HL-60 (cell line): ENCODE measurements around the gene BBS5.
"Not testable (repeated sequence)": the region's sequence is repeated elsewhere in the genome, so short reads cannot be mapped to it uniquely, and the experiment has no call there.

Source experiments
- DNase-seq, 2 experiments: peaks; one replicate each; pipeline ENCODE4 v3.0.0-alpha.2; 2010 to 2020; ENCODE audit warnings: low read depth in 1 of 2, low spot score in 1 of 2
- H3K27ac ChIP-seq: fragments of 250-450 bp; sonication (Bioruptor Pico); replicated peaks from 2 replicates; pipeline ENCODE4 v1.5.1; 2020; ENCODE audit warnings: mild to moderate bottlenecking, moderate library complexity
- H3K27me3 ChIP-seq: fragments of 250-450 bp; sonication (Bioruptor Pico); 2 replicates; pipeline ENCODE4 v1.5.1; 2021; ENCODE audit warnings: mild to moderate bottlenecking, moderate library complexity; ENCODE audit not compliant: insufficient read depth, poor library complexity, severe bottlenecking
- H3K4me3 ChIP-seq: replicated peaks from 2 replicates; pipeline ENCODE4 v1.5.1; 2011; ENCODE audit warnings: mild to moderate bottlenecking, control low read depth, low read length; ENCODE audit not compliant: insufficient read depth
- CTCF ChIP-seq: IDR thresholded peaks from one replicate; pipeline ENCODE4 v1.5.1; 2011; ENCODE audit warnings: low read length, control low read depth, inconsistent platforms; ENCODE audit not compliant: insufficient read depth
- GABPA ChIP-seq: IDR thresholded peaks from 2 replicates; pipeline ENCODE4 v1.6.1; 2012; ENCODE audit warnings: low read depth
- POLR2AphosphoS5 ChIP-seq: IDR thresholded peaks from 2 replicates; pipeline ENCODE4 v1.6.1; 2012; ENCODE audit warnings: low read depth
- REST ChIP-seq: IDR thresholded peaks from 2 replicates; pipeline ENCODE4 v1.6.1; 2012; ENCODE audit warnings: low read depth; ENCODE audit not compliant: insufficient replicate concordance
- SPI1 ChIP-seq: IDR thresholded peaks from 2 replicates; pipeline ENCODE4 v1.6.1; 2012; ENCODE audit warnings: low read depth, mild to moderate bottlenecking, borderline replicate concordance

Gene BBS5

GRCh38 chr2:169525434-169525833 is 46.1 kb downstream of the BBS5 start:
- no peak for DNase-seq
- H3K27ac ChIP-seq: no peak overlapping the region
- TF ChIP-seq CTCF: no peak
- no peak for TF ChIP-seq GABPA
- no peak for TF ChIP-seq POLR2AphosphoS5
- no peak for TF ChIP-seq SPI1
- TF ChIP-seq REST: no peak
- no peak overlapping the region for H3K4me3 ChIP-seq
- H3K27me3 ChIP-seq: no peaks in the 10 kb centered on the region

DNA sequence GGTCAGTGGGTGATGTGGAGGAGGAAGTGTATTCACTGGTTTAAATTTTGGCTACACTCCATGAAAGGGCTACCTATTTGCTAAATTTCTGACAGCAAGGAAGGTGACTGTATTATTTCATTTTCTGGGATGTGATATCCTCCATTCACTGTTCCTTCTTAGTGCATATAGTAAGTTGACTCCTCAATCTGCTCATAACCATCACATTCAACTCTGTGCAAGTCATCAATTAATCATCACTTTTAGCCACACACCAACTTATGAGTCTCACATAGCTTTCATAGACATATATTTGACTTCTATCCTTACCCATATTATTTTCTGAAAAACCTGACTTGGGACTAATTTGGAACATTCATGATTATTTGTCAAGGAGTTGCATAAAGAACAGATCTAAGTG is 47.2 kb downstream of the BBS5 start:
- Histone ChIP-seq H3K27ac (no peak overlapping the region), H3K27me3 (no peaks in the 10 kb centered on the region), H3K4me3 (no peak overlapping the region)
- no peak for DNase-seq
- no peak for TF ChIP-seq GABPA
- no peak for TF ChIP-seq SPI1
- no peak for TF ChIP-seq REST
- TF ChIP-seq POLR2AphosphoS5: no peak
- no peak for TF ChIP-seq CTCF

GRCh38 chr2:169528271-169528701 is 49.0 kb downstream of the BBS5 start:
- Histone ChIP-seq H3K4me3 (no peak overlapping the region), H3K27ac (no peak overlapping the region), H3K27me3 (no peaks in the 10 kb centered on the region)
- no peak for TF ChIP-seq GABPA
- TF ChIP-seq SPI1: no peak
- TF ChIP-seq POLR2AphosphoS5: no peak
- no peak for TF ChIP-seq REST
- peak; percentile 80 for TF ChIP-seq CTCF
- DNase-seq: peak; percentile 35 to 64

DNA sequence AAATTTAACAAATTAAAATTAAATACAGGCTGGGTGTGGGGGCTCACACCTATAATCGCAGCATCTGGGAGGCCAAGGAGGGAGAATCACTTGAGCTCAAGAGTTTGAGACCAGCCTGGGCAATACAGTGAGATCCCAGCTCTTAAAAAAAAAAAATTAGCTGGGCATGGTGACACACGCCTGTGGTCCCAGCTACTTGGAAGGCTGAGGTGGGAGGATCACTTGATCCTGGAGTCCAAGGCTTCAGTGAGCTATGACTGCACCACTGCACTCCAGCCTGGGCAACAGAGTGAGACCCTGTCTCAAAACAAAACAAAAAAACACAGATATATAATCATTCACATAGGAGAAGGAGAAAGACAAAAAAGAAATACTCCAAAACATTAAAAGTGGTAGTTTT is 60.2 kb downstream of the BBS5 start:
- not testable (repeated sequence) for H3K4me3 ChIP-seq, H3K27ac ChIP-seq, DNase-seq, H3K27me3 ChIP-seq
